Ovary (tissue), 9 donors: ENCODE measurements around the gene STPG4. TPM values are rescaled to one million over a fixed set of nuclear protein-coding genes. Genes with fewer than 3 reads are reported as not detected.

Source experiments
- DNase-seq, 5 donors: peaks; one replicate each; pipeline ENCODE4 v3.0.0-alpha.2; 2019 to 2020
- H3K27ac ChIP-seq, 2 donors: fragments of 200-600 bp; one replicate each; pipeline versions ENCODE4 v1.5.1 to v1.8.0; 2019 to 2022
- H3K27me3 ChIP-seq: fragments of 200-600 bp; one replicate; pipeline ENCODE4 v1.8.0; 2022
- H3K36me3 ChIP-seq: fragments of 200-600 bp; sonication (generic); one replicate; pipeline ENCODE4 v1.5.1; 2019
- H3K4me1 ChIP-seq: one replicate; pipeline ENCODE4 v1.8.1; 2013; ENCODE audit warnings: mild to moderate bottlenecking, moderate library complexity; ENCODE audit not compliant: insufficient read depth
- H3K4me3 ChIP-seq: fragments of 200-600 bp; sonication (generic); one replicate; pipeline ENCODE4 v1.5.1; 2017
- H3K9me3 ChIP-seq, 2 donors: fragments of 200-600 bp in 1 of 2; sonication (generic) in 1 of 2; one replicate each; pipeline versions ENCODE4 v1.5.1 to v1.8.1; 2013 to 2019; ENCODE audit warnings: mild to moderate bottlenecking in 1 of 2, moderate library complexity in 1 of 2
- EP300 ChIP-seq: sonication (generic); formaldehyde crosslinking; IDR thresholded peaks from one replicate; pipeline ENCODE4 v1.6.1; 2017; ENCODE audit warnings: antibody characterized with exemption
- POLR2A ChIP-seq: fragments of 450-650 bp; IDR thresholded peaks from one replicate; pipeline ENCODE4 v1.6.1; 2017; ENCODE audit warnings: antibody characterized with exemption, mild to moderate bottlenecking, moderate library complexity
- WGBS, 3 donors: extraction: QIAGEN DNeasy Blood & Tissue Kit in 1 of 3; methylation state at CpG; one replicate each; pipeline versions ENCODE4 v1.1.5 to v1.1.7; 2013 to 2017; 5-methylcytosine and 5-hydroxymethylcytosine counted together
- intact Hi-C, 4 donors: fragments of 100-400 bp; cut with DNase I; formaldehyde crosslinking; loops; one replicate each; pipeline versions ENCODE4 v1.11.0 to v1.15.1; 2022 to 2023
- polyA plus RNA-seq, 2 donors: library from polyadenylated mRNA; stranded (reverse); fragments of 200-250 nt in 1 of 2; fragments of 350-450 nt in 1 of 2; fragmentation: Illumina TruSeq in 1 of 2; extraction: RNeasy Lipid Tissue Mini Kit (QIAGEN cat#74804) in 1 of 2; gene quantifications; one replicate each; pipeline ENCODE4 v1.2.3, GENCODE V29; 2013 to 2014
- total RNA-seq, 7 donors: library from RNA; depleted of rRNA in 2 of 7; stranded (reverse); fragments of >200 nt in 2 of 7; fragmentation: NEBNext Ultra II Directional in 3 of 7; extraction: Animal tissue kit (Norgen Biotek cat#: 25700) in 3 of 7; gene quantifications; one replicate each; pipeline versions ENCODE4 v1.1.0 to v1.2.4, GENCODE V29; 2016 to 2023
- TF ChIP-seq, protein P1 (sequence below), 3 donors: fragments of 450-650 bp in 2 of 3; fragments of 200-600 bp in 1 of 3; IDR thresholded peaks; one replicate each; pipeline versions ENCODE4 v1.5.1 to v1.8.0; 2016 to 2022; ENCODE audit warnings: antibody characterized with exemption in 3 of 3, mild to moderate bottlenecking in 1 of 3
- donor health status: DM: no; HTN: no; CAD: no; lungs with moderate emphysema.
- donor health status: DM: no; HTN: no; CAD: no.
- donor health status: Bipolar disorder and iron deficiency.
- donor health status: DM: yes; HTN: yes; CAD: no.
- donor health status: DM: no; HTN: no; CAD: no.
- donor health status: DM: yes; HTN: yes; CAD: no.

STPG4 gene
- total and polyA plus RNA-seq, 9 donors: 0.17 to 0.35 TPM; not detected in 7

DNA sequence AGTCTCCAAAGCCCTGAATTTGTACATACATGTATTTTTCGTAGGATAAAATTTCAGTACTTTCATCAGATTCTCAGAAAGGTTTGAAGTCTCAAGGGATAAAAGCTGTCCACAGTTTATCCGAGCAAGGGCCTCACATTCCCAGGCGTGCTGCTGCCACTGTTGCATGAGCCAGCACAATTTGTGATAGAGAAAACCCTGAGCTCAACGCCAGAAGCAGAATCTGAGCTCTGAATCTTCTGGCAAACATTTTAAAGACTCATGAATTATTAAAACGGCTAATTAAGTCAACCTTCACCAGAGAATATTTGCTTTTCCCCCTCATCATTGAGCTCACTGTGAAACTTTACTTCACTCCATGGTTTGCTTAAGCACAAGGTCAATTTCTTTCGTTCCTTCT, 38.5 kb upstream of the STPG4 start:
- intact Hi-C loops: no loop called here
- TF ChIP-seq, protein P1, sequence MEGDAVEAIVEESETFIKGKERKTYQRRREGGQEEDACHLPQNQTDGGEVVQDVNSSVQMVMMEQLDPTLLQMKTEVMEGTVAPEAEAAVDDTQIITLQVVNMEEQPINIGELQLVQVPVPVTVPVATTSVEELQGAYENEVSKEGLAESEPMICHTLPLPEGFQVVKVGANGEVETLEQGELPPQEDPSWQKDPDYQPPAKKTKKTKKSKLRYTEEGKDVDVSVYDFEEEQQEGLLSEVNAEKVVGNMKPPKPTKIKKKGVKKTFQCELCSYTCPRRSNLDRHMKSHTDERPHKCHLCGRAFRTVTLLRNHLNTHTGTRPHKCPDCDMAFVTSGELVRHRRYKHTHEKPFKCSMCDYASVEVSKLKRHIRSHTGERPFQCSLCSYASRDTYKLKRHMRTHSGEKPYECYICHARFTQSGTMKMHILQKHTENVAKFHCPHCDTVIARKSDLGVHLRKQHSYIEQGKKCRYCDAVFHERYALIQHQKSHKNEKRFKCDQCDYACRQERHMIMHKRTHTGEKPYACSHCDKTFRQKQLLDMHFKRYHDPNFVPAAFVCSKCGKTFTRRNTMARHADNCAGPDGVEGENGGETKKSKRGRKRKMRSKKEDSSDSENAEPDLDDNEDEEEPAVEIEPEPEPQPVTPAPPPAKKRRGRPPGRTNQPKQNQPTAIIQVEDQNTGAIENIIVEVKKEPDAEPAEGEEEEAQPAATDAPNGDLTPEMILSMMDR (IDR thresholded peaks at IDR 0.05): no peak
- TF ChIP-seq POLR2A (no peak), EP300 (no peak)
- H3K27ac ChIP-seq: no peak overlapping the region
- WGBS, 3 donors: 41 to 48% (median 42%) methylated on average over 6 of the region's 6 CpGs
- no peaks in the 10 kb centered on the region for H3K36me3 ChIP-seq
- no peaks in the 10 kb centered on the region for H3K27me3 ChIP-seq
- H3K4me1 ChIP-seq: peaks cover 8% of the 10 kb centered on the region
- DNase-seq: no peak
- H3K9me3 ChIP-seq: no peaks in the 10 kb centered on the region
- no peak overlapping the region for H3K4me3 ChIP-seq

DNA sequence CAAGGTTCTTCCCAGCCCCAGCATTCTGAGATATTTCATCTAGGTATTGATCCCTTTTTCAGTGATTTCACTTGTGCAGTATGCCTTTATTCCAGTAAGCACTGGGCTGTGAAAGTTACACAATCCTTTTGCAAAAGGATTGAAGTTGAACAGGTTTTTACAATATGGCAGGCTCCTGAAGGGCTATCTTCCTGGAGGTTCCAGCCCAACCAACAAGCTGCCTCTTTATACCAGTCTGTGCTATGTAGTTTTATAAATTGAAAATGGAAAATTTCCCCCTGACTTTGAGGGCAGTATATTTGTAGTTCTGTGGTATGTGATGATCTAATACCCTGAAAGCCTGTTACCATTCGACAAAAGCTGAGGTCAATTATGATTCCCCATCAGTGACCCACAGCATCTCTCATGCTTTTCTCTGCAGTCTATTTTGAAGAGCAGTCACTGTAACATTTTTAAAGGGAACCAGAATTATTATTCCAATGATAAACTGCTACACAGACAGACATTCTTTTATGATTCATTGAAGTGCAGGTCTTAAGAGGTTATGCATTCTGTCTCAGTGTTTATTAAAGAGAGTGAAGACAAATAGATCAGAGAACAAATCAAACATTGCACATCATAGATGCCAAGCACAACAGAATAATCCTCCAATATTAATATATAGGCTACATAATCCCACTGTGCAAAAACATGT, 35.2 kb upstream of the STPG4 start:
- Histone ChIP-seq H3K9me3 (no peaks in the 10 kb centered on the region), H3K27ac (no peak overlapping the region), H3K36me3 (no peaks in the 10 kb centered on the region), H3K4me3 (no peak overlapping the region), H3K4me1 (peaks cover 8% of the 10 kb centered on the region), H3K27me3 (no peaks in the 10 kb centered on the region)
- WGBS, 3 donors: 22 to 31% (median 25%) methylated on average over 1 of the region's 1 CpG
- no peak for TF ChIP-seq EP300
- no peak for TF ChIP-seq POLR2A
- TF ChIP-seq, protein P1 (IDR thresholded peaks at IDR 0.05): no peak
- intact Hi-C loops: no loop called here
- no peak for DNase-seq

DNA sequence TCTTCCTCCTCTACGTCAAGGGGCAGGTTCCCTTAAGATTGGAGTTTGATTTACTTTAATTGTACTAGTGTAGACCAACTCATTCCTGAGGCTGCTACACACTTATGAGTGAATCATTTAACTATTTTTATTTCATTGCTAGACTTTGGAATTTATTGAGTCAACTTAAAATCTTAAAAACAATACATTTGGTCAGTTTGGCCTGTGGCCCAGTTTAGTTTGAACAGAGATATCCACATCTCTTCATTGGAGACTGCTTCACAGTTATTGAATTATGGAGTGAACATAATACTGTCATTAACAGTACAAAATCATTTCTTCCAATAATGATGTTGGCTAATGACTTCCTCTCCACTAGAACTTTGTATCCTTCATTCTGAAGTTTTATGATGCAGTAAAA, 34.5 kb upstream of the STPG4 start:
- no peaks in the 10 kb centered on the region for H3K36me3 ChIP-seq
- TF ChIP-seq, protein P1 (IDR thresholded peaks at IDR 0.05): no peak
- TF ChIP-seq EP300 (no peak), POLR2A (no peak)
- no peak overlapping the region for H3K4me3 ChIP-seq
- no peak overlapping the region for H3K27ac ChIP-seq
- no peaks in the 10 kb centered on the region for H3K9me3 ChIP-seq
- WGBS, 3 donors: 82 to 90% (median 89%) methylated on average over 1 of the region's 1 CpG
- intact Hi-C loops: no loop called here
- H3K4me1 ChIP-seq: peaks cover 8% of the 10 kb centered on the region
- no peaks in the 10 kb centered on the region for H3K27me3 ChIP-seq
- no peak for DNase-seq

DNA sequence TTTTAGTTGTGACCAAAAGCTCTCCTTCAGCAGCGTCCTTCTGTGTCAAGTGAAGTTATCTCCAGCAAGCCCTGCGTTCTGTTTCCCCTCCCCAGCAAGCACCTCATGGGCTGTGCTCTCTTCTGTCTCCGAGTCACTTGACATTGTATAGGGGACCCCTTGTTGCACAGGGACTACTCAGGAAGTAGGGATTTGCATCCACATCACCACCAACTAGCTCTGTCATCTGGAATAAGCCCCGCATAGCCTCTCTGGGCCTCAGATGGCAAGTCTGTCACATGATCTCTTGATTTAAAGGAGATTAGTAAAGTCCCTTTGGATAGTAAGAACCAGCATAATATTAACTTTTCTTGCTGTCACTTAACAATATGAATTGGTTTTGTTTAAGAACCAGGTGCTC, 32.0 kb upstream of the STPG4 start:
- 90 to 93% (median 92%) methylated on average over 4 of the region's 4 CpGs for WGBS, 3 donors
- intact Hi-C loops: no loop called here
- Histone ChIP-seq H3K4me3 (no peak overlapping the region), H3K27me3 (no peaks in the 10 kb centered on the region), H3K27ac (no peak overlapping the region), H3K9me3 (no peaks in the 10 kb centered on the region), H3K4me1 (peaks cover 3% of the 10 kb centered on the region), H3K36me3 (no peaks in the 10 kb centered on the region)
- TF ChIP-seq POLR2A (no peak), EP300 (no peak)
- TF ChIP-seq, protein P1 (IDR thresholded peaks at IDR 0.05): no peak
- DNase-seq: no peak
